GM20431 (cell line): ENCODE measurements around the gene NTSR1.

Source experiments
- in situ Hi-C: fragments of 300-500 bp; cut with MseI, MboI; formaldehyde crosslinking; loops from one replicate; pipeline ENCODE4 v1.15.0; 2020; ENCODE audit warnings: low sequenced_read_pairs; ENCODE audit not compliant: unreplicated experiment

Gene NTSR1

GRCh38 chr20:62807444-62808210 is 99.0 kb downstream of the NTSR1 start:
- in situ Hi-C loops = no loop called here

GRCh38 chr20:62808211-62808865 is 99.7 kb downstream of the NTSR1 start:
- in situ Hi-C loops = no loop called here

GRCh38 chr20:62809530-62810428 is 101.1 kb downstream of the NTSR1 start:
- in situ Hi-C loops = no loop called here

GRCh38 chr20:62811320-62811719 is 102.7 kb downstream of the NTSR1 start:
- in situ Hi-C loops = no loop called here

DNA sequence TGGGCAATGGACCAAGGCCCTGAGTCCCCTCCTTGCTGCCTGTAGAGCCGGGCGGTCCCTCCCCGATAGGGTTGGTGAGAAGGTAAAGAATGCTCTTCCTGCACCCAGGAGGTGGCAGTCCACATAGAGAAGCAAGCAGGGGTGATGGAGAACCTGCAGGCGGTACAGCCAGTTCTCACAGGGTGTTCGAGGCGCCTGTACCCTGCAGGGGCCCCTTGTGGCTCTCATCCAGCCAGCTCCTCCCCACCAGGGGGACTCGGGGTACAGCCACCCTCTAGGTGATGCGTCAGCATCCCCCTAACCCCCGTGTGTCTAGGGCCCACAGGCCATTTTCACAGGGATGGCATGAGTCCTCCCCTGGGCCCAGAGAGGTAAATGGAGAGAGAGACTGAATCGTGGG is 103.1 kb downstream of the NTSR1 start:
- in situ Hi-C loops = no loop called here
